IPS-18a (cell line): Measurements from ENCODE around the gene TMTC2.

Experiments used
- H3K27ac ChIP-seq: one replicate; pipeline ENCODE4 v1.5.1; 2013; ENCODE audit warnings: low read length
- H3K27me3 ChIP-seq: one replicate; pipeline ENCODE4 v1.6.1; 2013; ENCODE audit warnings: mild to moderate bottlenecking, low read length; ENCODE audit not compliant: control insufficient read depth, insufficient read depth
- H3K36me3 ChIP-seq: one replicate; pipeline ENCODE4 v1.6.1; 2013; ENCODE audit warnings: low read depth, low read length; ENCODE audit not compliant: control insufficient read depth
- H3K4me1 ChIP-seq: one replicate; pipeline ENCODE4 v1.6.1; 2013; ENCODE audit warnings: low read depth, low read length; ENCODE audit not compliant: control insufficient read depth
- H3K4me3 ChIP-seq: one replicate; pipeline ENCODE4 v1.5.1; 2013; ENCODE audit warnings: low read length
- H3K9ac ChIP-seq: one replicate; pipeline ENCODE4 v1.6.1; 2013; ENCODE audit warnings: mild to moderate bottlenecking, low read length, moderate library complexity
- H3K9me3 ChIP-seq: one replicate; pipeline ENCODE4 v1.6.1; 2013; ENCODE audit warnings: low read depth, low read length; ENCODE audit not compliant: control insufficient read depth

Gene TMTC2

GRCh38 chr12:83040339-83040738 is 353.6 kb downstream of the TMTC2 start:
- H3K4me3 ChIP-seq = no peak overlapping the region
- H3K27ac ChIP-seq = no peak overlapping the region
- H3K27me3 ChIP-seq = no peaks in the 10 kb centered on the region
- no peak overlapping the region for H3K9ac ChIP-seq
- peaks cover 10% of the 10 kb centered on the region for H3K4me1 ChIP-seq
- no peaks in the 10 kb centered on the region for H3K36me3 ChIP-seq
- no peaks in the 10 kb centered on the region for H3K9me3 ChIP-seq

DNA sequence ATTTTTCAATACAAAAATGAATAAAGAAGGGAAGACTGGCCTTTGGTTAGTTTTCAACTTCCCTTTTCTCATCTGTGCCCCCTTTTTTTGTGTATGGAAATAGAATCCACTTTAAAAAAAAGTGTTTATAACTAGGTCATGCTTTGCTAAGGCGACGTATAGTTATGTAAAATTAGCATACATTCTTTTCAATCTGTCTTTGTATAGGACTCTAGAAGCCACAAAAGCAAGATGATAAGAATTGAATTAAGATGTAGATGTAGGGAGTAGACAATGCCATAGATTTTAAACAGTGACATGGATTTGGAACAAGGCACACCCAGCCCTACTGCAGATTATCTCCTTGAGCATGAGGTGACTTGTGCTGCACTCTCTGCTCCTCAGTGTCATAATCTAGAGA is 354.3 kb downstream of the TMTC2 start:
- H3K27me3 ChIP-seq = no peaks in the 10 kb centered on the region

DNA sequence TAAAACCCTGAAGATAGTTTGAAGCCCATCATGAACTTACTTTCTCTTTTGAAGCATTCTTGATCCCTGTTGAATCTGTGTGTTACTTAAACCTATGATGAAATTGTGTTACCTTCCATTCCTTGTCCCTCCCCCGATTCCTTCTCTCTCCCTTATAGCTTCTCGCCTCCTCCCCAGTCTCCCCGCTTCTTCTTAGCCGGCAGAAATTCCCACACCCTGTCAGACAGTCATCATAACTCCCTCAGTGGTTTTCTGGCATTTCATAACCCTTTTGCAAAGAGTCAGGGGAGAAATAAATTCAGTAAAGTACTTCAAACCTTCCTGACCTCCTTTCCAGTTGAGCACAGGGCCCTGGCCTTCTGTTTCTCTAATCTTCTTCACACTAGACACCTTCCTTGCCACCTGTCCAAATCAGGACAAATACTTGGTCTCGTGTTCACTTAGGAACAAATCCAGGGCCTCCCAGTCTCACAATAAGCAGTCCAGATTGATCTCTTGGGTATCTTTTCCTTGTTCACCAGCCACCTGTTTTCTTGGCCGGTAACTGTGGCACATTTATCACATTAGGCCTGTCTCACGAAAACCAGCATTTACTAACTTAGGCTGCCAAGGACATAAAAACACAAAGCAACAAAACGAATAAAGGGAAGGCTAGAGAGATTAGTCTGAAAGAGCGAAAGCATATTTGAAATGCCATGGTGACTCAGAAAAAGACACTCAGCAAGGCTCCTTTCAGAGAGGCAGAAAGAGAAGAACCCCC is 355.9 kb downstream of the TMTC2 start:
- Histone ChIP-seq H3K9me3 (no peaks in the 10 kb centered on the region), H3K36me3 (no peaks in the 10 kb centered on the region), H3K27me3 (no peaks in the 10 kb centered on the region), H3K4me3 (no peak overlapping the region), H3K27ac (no peak overlapping the region), H3K9ac (no peak overlapping the region), H3K4me1 (peaks cover 10% of the 10 kb centered on the region)

More for the DNA sequence above, 354.3 kb downstream of the TMTC2 start:
- Histone ChIP-seq H3K4me1 (peaks cover 10% of the 10 kb centered on the region), H3K4me3 (no peak overlapping the region), H3K27ac (no peak overlapping the region), H3K36me3 (no peaks in the 10 kb centered on the region), H3K9me3 (no peaks in the 10 kb centered on the region), H3K9ac (no peak overlapping the region)

DNA sequence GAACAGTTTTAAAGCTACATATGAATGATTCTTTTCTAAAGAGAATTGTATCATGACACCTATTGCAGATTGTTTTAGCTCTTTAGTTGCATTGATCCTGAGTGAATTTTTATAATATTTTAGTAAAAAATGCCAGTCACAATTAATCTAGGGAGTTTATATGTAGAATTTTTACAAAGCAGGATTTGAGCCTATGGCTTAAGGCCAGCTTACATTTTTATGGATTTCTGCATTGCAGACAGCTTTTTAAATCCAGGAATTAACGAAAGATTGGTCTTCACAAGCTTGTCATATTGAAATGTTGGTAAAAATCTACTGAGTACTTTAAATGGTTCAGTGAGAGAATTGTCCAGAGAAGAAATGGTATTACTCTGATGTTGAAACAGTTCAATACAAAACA is 358.0 kb downstream of the TMTC2 start:
- H3K36me3 ChIP-seq = no peaks in the 10 kb centered on the region
- H3K9ac ChIP-seq = no peak overlapping the region
- H3K4me3 ChIP-seq = no peak overlapping the region
- H3K9me3 ChIP-seq = no peaks in the 10 kb centered on the region
- H3K27me3 ChIP-seq = no peaks in the 10 kb centered on the region
- no peak overlapping the region for H3K27ac ChIP-seq
- H3K4me1 ChIP-seq = peaks cover 10% of the 10 kb centered on the region

GRCh38 chr12:83046019-83046418 is 359.3 kb downstream of the TMTC2 start:
- Histone ChIP-seq H3K4me1 (peaks cover 10% of the 10 kb centered on the region), H3K27ac (no peak overlapping the region), H3K9ac (no peak overlapping the region), H3K27me3 (no peaks in the 10 kb centered on the region), H3K9me3 (no peaks in the 10 kb centered on the region), H3K36me3 (no peaks in the 10 kb centered on the region), H3K4me3 (no peak overlapping the region)

GRCh38 chr12:83049306-83049705 is 362.6 kb downstream of the TMTC2 start:
- Histone ChIP-seq H3K4me1 (no peaks in the 10 kb centered on the region), H3K36me3 (no peaks in the 10 kb centered on the region), H3K9me3 (no peaks in the 10 kb centered on the region), H3K9ac (no peak overlapping the region), H3K27ac (no peak overlapping the region), H3K4me3 (no peak overlapping the region), H3K27me3 (no peaks in the 10 kb centered on the region)

DNA sequence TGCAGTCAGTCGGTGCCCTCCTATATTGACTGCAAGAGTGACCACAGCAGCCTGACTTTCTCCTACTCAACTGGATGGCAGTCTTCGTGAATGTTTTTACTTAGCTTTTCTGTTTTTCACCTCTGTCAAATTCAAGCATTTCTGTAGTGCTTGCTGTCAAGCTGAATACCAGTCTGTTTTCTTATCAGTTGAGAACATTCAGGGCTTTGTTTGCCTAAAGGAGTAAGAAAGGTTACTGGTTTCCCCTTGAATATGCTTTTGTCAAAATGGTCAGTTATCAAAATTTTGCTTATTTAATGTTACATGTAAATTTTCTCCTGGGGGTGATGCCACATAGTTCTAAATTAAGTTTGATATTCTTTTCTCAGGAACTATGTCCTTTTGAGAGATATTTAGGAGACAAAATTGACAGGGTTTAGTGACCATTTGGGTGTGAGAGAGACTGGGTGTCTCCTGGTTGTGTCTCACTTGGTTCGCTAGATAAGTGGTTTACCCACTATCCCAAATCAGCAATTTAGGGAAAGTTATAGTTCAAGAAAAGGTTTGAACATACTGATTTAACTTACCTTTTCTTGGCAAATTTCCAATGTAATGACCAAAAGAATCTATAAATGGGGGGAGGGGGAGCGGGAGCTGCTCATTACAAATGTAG is 366.3 kb downstream of the TMTC2 start:
- Histone ChIP-seq H3K27ac (no peak overlapping the region), H3K4me3 (no peak overlapping the region), H3K36me3 (no peaks in the 10 kb centered on the region), H3K9me3 (no peaks in the 10 kb centered on the region), H3K4me1 (no peaks in the 10 kb centered on the region), H3K27me3 (no peaks in the 10 kb centered on the region), H3K9ac (no peak overlapping the region)

GRCh38 chr12:83057436-83057835 is 370.7 kb downstream of the TMTC2 start:
- Histone ChIP-seq H3K9ac (no peak overlapping the region), H3K27me3 (no peaks in the 10 kb centered on the region), H3K9me3 (no peaks in the 10 kb centered on the region), H3K36me3 (no peaks in the 10 kb centered on the region), H3K4me1 (no peaks in the 10 kb centered on the region), H3K27ac (no peak overlapping the region), H3K4me3 (no peak overlapping the region)

- H3K27ac ChIP-seq = no peak overlapping the region
- no peak overlapping the region for H3K4me3 ChIP-seq
- H3K9ac ChIP-seq = no peak overlapping the region
- H3K36me3 ChIP-seq = no peaks in the 10 kb centered on the region
- no peaks in the 10 kb centered on the region for H3K27me3 ChIP-seq
- no peaks in the 10 kb centered on the region for H3K9me3 ChIP-seq
- no peaks in the 10 kb centered on the region for H3K4me1 ChIP-seq
Measured at GRCh38 chr12:83059107-83059506, 372.4 kb downstream of the TMTC2 start.

GRCh38 chr12:83065562-83065961 is 378.9 kb downstream of the TMTC2 start:
- H3K4me3 ChIP-seq = no peak overlapping the region
- peaks cover 3% of the 10 kb centered on the region for H3K4me1 ChIP-seq
- H3K9ac ChIP-seq = no peak overlapping the region
- no peaks in the 10 kb centered on the region for H3K27me3 ChIP-seq
- H3K36me3 ChIP-seq = no peaks in the 10 kb centered on the region
- H3K27ac ChIP-seq = no peak overlapping the region
- H3K9me3 ChIP-seq = no peaks in the 10 kb centered on the region

- no peaks in the 10 kb centered on the region for H3K27me3 ChIP-seq
- no peaks in the 10 kb centered on the region for H3K36me3 ChIP-seq
- no peaks in the 10 kb centered on the region for H3K9me3 ChIP-seq
- no peak overlapping the region for H3K4me3 ChIP-seq
- H3K27ac ChIP-seq = no peak overlapping the region
- H3K4me1 ChIP-seq = peaks cover 3% of the 10 kb centered on the region
- H3K9ac ChIP-seq = no peak overlapping the region
Measured at GRCh38 chr12:83067981-83068380, 381.3 kb downstream of the TMTC2 start.

- no peak overlapping the region for H3K4me3 ChIP-seq
- H3K27ac ChIP-seq = no peak overlapping the region
- H3K4me1 ChIP-seq = no peaks in the 10 kb centered on the region
- H3K9me3 ChIP-seq = no peaks in the 10 kb centered on the region
- no peak overlapping the region for H3K9ac ChIP-seq
- no peaks in the 10 kb centered on the region for H3K36me3 ChIP-seq
- no peaks in the 10 kb centered on the region for H3K27me3 ChIP-seq
Measured at GRCh38 chr12:83074358-83074894, 387.7 kb downstream of the TMTC2 start.
